DOHH2 (cell line): Measurements from ENCODE around the gene ANKDD1B.
"Not testable (repeated sequence)": the region's sequence is repeated elsewhere in the genome, so short reads cannot be mapped to it uniquely, and the experiment has no call there.

Experiments
- H3F3A ChIP-seq: fragments of 200-600 bp; sonication (generic), shearing (Covaris generic); 2 replicates; pipeline ENCODE4 v1.6.0; 2016; ENCODE audit warnings: antibody characterized with exemption, mild to moderate bottlenecking; ENCODE audit not compliant: control insufficient read depth, insufficient read depth
- H3K27ac ChIP-seq: fragments of 200-600 bp; sonication (generic); 2 replicates; pipeline ENCODE4 v1.5.1; 2014; ENCODE audit warnings: low read depth, mild to moderate bottlenecking, low read length, moderate library complexity
- H3K27me3 ChIP-seq: fragments of 200-600 bp; sonication (generic); 2 replicates; pipeline ENCODE4 v1.6.1; 2014; ENCODE audit warnings: mild to moderate bottlenecking, low read length, mixed read lengths; ENCODE audit not compliant: control insufficient read depth
- H3K36me3 ChIP-seq: fragments of 200-600 bp; sonication (generic); 2 replicates; pipeline ENCODE4 v1.6.1; 2014; ENCODE audit warnings: mild to moderate bottlenecking, low read length, moderate library complexity, mixed read lengths; ENCODE audit not compliant: control insufficient read depth
- H3K4me1 ChIP-seq: fragments of 200-600 bp; sonication (generic); 2 replicates; pipeline ENCODE4 v1.6.1; 2014; ENCODE audit warnings: mild to moderate bottlenecking, low read length, mixed read lengths; ENCODE audit not compliant: control insufficient read depth
- H3K4me2 ChIP-seq: fragments of 200-600 bp; sonication (generic); 2 replicates; pipeline ENCODE4 v1.6.0; 2014; ENCODE audit warnings: mild to moderate bottlenecking, low read length, moderate library complexity
- H3K4me3 ChIP-seq: fragments of 200-600 bp; sonication (generic); 2 replicates; pipeline ENCODE4 v1.5.1; 2014; ENCODE audit warnings: mild to moderate bottlenecking, low read length, mixed read lengths
- H3K79me2 ChIP-seq: fragments of 200-600 bp; sonication (generic); 2 replicates; pipeline ENCODE4 v1.6.1; 2014; ENCODE audit warnings: mild to moderate bottlenecking, low read length, mixed read lengths; ENCODE audit not compliant: control insufficient read depth
- H3K9me2 ChIP-seq: fragments of 200-600 bp; sonication (generic); replicated peaks from 2 replicates; pipeline ENCODE4 v1.6.1; 2014; ENCODE audit warnings: mild to moderate bottlenecking, low read length, mixed read lengths; ENCODE audit not compliant: control insufficient read depth
- H3K9me3 ChIP-seq: fragments of 200-600 bp; sonication (generic); 2 replicates; pipeline ENCODE4 v1.6.1; 2014; ENCODE audit warnings: antibody characterized with exemption, low read length, mixed read lengths; ENCODE audit not compliant: control insufficient read depth, insufficient read depth
- H4K20me1 ChIP-seq: fragments of 200-600 bp; sonication (generic); 2 replicates; pipeline ENCODE4 v1.6.0; 2014; ENCODE audit warnings: low read depth, mild to moderate bottlenecking, antibody characterized with exemption, low read length, moderate library complexity; ENCODE audit not compliant: control insufficient read depth, insufficient read depth
- CTCF ChIP-seq: fragments of 200-600 bp; sonication (generic); IDR thresholded peaks from one replicate; pipeline ENCODE4 v1.5.1; 2014; ENCODE audit warnings: antibody characterized with exemption, mild to moderate bottlenecking, low read depth, low read length; ENCODE audit not compliant: poor library complexity, severe bottlenecking
- EZH2phosphoT487 ChIP-seq: fragments of 200-600 bp; sonication (generic); IDR thresholded peaks from 2 replicates; pipeline ENCODE4 v1.6.1; 2017; ENCODE audit warnings: borderline replicate concordance, mild to moderate bottlenecking, antibody characterized with exemption, low read length, moderate library complexity, mixed read lengths

Gene ANKDD1B

GRCh38 chr5:75603821-75604220 is 7.4 kb upstream of the ANKDD1B start:
- H3K79me2 ChIP-seq: no peaks in the 10 kb centered on the region
- H3K36me3 ChIP-seq: no peaks in the 10 kb centered on the region
- H3K4me2 ChIP-seq: no peak overlapping the region
- H3K27ac ChIP-seq: no peak overlapping the region
- no peaks in the 10 kb centered on the region for H3F3A ChIP-seq
- no peak for TF ChIP-seq EZH2phosphoT487
- TF ChIP-seq CTCF: no peak
- peaks cover 10% of the 10 kb centered on the region; the same call in 1 of the 2 replicates for H3K4me1 ChIP-seq
- H3K9me2 ChIP-seq: no peaks in the 10 kb centered on the region
- no peak overlapping the region for H3K4me3 ChIP-seq
- no peaks in the 10 kb centered on the region for H4K20me1 ChIP-seq
- H3K27me3 ChIP-seq: no peaks in the 10 kb centered on the region
- H3K9me3 ChIP-seq: no peaks in the 10 kb centered on the region

- H3K4me1 ChIP-seq: peaks cover 15% of the 10 kb centered on the region; the same call in 1 of the 2 replicates
- not testable (repeated sequence) for H3K27ac ChIP-seq, H3K4me3 ChIP-seq, H4K20me1 ChIP-seq, H3K36me3 ChIP-seq, H3K27me3 ChIP-seq, H3K9me2 ChIP-seq, H3K79me2 ChIP-seq, H3F3A ChIP-seq, H3K4me2 ChIP-seq, H3K9me3 ChIP-seq
These were observed 3.9 kb upstream of the ANKDD1B start for GRCh38 chr5:75607341-75607740.

- Histone ChIP-seq H3F3A (no peaks in the 10 kb centered on the region), H3K36me3 (no peaks in the 10 kb centered on the region), H3K27ac (no peak overlapping the region), H3K9me3 (no peaks in the 10 kb centered on the region), H4K20me1 (no peaks in the 10 kb centered on the region), H3K4me2 (no peak overlapping the region), H3K4me3 (no peak overlapping the region), H3K9me2 (no peaks in the 10 kb centered on the region), H3K27me3 (peaks cover 4% of the 10 kb centered on the region; the same call in 1 of the 2 replicates), H3K79me2 (no peaks in the 10 kb centered on the region), H3K4me1 (peaks cover 15% of the 10 kb centered on the region; the same call in 1 of the 2 replicates)
- TF ChIP-seq EZH2phosphoT487: no peak
- no peak for TF ChIP-seq CTCF
These were observed 2.4 kb upstream of the ANKDD1B start for GRCh38 chr5:75608870-75609269.

- Histone ChIP-seq H3K4me3 (no peak overlapping the region), H3K9me3 (no peaks in the 10 kb centered on the region), H3K9me2 (no peaks in the 10 kb centered on the region), H3K27me3 (peaks cover 4% of the 10 kb centered on the region; the same call in 1 of the 2 replicates), H3K4me1 (peaks cover 15% of the 10 kb centered on the region; the same call in 1 of the 2 replicates), H3K27ac (no peak overlapping the region), H3F3A (no peaks in the 10 kb centered on the region), H3K36me3 (no peaks in the 10 kb centered on the region), H3K4me2 (no peak overlapping the region), H3K79me2 (no peaks in the 10 kb centered on the region), H4K20me1 (no peaks in the 10 kb centered on the region)
- TF ChIP-seq CTCF: no peak
- TF ChIP-seq EZH2phosphoT487: no peak
These were observed 1.1 kb upstream of the ANKDD1B start for GRCh38 chr5:75610201-75610600.

- not testable (repeated sequence) for H4K20me1 ChIP-seq, H3K27ac ChIP-seq, H3F3A ChIP-seq, H3K79me2 ChIP-seq, H3K27me3 ChIP-seq, H3K9me3 ChIP-seq, H3K36me3 ChIP-seq, H3K9me2 ChIP-seq
- Histone ChIP-seq H3K4me2 (peak overlapping the region; percentile 53), H3K4me1 (peaks cover 15% of the 10 kb centered on the region; the same call in 1 of the 2 replicates), H3K4me3 (peak overlapping the region; percentile 50)
These were observed 368 bp upstream of the ANKDD1B start for GRCh38 chr5:75610859-75611310.
